ENCODE data around the gene CCNY.

DNA sequence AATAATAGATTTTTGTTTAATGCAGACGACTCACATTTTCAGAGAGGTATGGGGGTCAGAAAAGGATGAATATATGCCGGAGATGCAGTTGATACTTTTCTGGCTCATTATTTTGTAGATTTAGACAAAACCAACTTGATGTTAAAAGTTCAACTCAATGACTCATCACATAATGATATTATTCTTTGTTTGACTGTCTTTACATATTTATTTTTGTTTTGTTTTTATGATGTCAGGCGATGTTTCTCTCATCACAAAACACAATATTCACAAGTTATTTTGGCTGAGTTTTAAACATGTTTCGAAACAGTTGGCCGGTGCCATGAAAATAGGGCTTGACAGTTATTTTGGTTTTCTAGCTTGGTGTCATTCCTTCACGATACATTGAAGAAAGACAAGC, 270.1 kb downstream of the CCNY start:
- TF ChIP-seq, protein P1, sequence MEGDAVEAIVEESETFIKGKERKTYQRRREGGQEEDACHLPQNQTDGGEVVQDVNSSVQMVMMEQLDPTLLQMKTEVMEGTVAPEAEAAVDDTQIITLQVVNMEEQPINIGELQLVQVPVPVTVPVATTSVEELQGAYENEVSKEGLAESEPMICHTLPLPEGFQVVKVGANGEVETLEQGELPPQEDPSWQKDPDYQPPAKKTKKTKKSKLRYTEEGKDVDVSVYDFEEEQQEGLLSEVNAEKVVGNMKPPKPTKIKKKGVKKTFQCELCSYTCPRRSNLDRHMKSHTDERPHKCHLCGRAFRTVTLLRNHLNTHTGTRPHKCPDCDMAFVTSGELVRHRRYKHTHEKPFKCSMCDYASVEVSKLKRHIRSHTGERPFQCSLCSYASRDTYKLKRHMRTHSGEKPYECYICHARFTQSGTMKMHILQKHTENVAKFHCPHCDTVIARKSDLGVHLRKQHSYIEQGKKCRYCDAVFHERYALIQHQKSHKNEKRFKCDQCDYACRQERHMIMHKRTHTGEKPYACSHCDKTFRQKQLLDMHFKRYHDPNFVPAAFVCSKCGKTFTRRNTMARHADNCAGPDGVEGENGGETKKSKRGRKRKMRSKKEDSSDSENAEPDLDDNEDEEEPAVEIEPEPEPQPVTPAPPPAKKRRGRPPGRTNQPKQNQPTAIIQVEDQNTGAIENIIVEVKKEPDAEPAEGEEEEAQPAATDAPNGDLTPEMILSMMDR (IDR thresholded peaks at IDR 0.05) = no peak
- TF ChIP-seq EZH2 (IDR thresholded peaks at IDR 0.05; ENCODE audit: borderline replicate concordance, insufficient read depth, low read depth, low read length, poor library complexity, severe bottlenecking) = no peak
